HG03135 (cell line): ENCODE results near the gene SUDS3.

ENCODE experiments used
- ATAC-seq: cut with Tn5 transposase; IDR thresholded peaks from one replicate; pipeline ENCODE4 v1.9.1; 2021; ENCODE audit warnings: mild to moderate bottlenecking, moderate library complexity; ENCODE audit not compliant: unreplicated experiment

SUDS3 gene

DNA sequence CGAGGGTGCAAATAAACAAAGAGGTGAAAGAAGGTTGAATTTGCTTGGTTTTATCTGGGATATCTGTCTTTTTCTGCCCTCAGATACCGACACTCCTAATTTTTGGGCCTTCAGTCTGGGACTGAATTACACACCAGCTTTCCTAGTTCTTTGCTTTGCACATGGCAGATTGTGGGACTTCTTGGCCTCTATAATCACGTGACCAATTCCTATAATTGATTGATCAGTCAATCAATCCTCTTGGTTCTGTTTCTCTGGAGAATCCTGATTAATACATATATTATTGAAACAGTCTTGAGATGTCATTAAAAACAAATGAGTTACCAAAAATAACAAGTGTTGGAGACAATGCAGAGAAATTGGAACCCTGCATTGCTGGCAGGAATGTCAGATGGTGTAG, 62.7 kb downstream of the SUDS3 start:
- no peak for ATAC-seq

DNA sequence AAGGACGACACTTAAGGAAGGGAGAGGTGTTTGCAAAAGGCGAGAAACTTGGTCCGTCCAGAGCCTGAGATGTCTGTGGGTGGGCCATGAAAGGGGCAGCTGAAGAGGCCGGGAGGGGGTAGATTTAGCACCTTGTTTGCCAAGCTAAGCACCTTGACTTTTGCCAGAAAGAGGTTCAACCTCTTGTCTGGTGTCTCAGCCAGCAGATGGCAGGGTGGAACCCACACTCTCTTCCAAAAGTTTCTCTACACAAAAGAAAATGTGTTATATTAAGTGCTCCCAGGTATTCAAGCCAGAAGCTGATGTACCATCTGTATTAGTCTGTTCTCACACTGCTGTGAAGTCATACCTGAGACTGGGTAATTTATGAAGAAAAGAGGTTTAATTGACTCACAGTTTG, 69.9 kb downstream of the SUDS3 start:
- no peak for ATAC-seq

DNA sequence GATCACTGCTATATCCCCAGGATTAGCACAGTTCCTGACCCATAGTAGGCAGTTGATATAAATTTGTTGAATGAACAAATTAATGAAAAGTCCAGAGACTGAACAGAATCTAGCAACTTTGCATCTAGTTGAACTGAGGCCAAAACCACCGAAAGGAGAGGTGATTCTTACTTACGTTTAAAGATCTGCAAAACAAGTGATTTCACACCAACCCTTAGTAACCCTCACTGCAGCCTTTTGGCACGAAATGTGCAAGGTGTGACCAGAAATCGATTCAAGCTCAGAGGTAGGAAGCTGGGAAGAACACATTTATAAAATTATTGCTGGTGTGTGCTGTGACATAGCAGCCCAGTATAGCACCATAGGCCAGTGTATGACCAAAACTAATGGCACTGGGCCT, 70.8 kb downstream of the SUDS3 start:
- ATAC-seq: no peak

DNA sequence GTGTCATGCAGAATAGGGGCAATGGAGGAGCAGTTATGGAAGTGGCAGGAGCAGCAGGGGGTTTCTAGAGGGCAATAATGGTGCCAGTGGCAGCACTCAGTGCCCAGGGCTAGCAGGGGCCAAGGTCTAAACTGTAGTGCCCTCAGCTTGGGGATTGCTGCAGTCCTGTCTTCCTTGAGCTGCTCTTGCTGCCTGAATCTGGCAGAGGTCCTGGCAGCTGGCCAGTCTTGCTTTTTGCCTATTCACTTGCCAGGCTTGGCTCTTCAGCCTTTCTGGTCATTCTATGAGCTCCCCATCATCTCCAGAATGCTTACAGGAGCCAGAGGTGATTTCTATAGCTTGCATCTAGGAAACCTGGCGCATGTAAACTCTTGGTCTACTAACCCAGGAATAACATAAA, 72.0 kb downstream of the SUDS3 start:
- no peak for ATAC-seq

DNA sequence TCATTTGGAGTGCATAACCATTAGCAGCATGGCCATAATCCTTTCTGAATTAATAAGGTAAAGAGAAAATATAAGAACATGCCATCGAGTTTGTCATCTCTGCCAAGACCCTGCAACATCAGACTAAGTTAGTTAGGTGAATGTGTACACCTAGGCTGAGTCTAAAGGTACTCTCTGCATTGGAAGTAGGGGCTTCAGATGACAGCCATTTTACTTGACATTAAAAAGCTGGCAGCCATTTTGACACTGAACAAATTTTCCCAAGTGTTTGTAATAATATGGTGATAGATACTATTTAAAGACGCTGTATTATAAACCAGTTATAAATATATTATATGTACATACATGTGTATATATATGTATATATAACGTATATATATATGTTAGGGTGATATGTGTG, 79.0 kb downstream of the SUDS3 start:
- no peak for ATAC-seq

DNA sequence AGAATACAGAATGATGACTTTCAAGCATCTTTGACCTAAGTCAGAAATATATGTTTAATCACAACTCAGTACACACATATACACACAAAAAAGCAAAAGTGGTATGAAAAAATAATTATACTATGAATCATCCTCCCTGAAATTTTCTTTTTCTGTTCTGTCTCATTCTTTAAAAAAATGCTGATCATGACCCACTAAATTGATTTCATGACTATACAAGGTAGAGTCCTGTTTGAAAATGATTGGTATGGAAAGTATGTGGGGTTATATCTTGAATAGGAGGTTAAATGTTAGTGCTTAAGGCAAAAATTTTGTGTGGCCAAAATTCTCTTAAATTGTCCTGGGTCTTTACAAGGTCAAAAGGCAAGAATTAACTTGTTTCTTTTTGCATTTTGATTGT, 80.4 kb downstream of the SUDS3 start:
- ATAC-seq: no peak

DNA sequence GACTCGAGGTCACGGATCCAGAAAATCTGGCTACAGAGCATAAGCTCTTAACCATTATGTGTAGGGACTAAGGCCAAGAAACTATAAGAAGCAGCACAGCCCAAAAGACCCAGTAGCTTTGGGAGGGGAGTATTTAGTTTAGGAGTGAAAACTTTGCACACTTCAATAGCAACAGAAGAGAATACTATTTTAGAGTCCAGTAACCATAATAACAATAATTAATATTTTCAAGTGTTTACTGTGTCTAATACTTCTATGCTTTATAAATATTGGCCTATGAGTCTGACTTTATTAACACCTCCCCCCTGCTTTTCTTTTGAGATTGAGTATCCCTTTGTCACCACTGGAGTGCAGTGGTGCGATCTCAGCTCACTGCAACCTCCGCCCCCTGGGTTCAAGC, 82.8 kb downstream of the SUDS3 start:
- ATAC-seq: no peak

DNA sequence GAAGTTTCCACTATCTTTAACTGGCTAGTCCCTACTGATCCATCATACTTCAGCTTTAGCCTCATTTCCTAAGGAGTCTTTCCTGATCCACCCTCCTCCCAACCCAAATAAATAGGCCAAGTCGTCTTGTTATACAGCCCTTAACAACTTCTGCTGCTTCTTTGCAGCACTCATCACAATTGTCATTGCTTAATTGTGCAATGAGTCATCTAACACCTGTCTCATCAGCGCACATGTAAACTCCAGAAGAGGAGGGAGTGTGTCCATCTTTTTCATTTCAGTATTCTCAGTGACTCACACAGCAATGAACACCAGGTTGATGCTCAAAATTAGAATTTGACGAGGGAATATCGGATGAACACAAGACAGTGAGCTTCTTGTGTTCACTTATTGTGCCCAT, 87.3 kb downstream of the SUDS3 start:
- no peak for ATAC-seq

DNA sequence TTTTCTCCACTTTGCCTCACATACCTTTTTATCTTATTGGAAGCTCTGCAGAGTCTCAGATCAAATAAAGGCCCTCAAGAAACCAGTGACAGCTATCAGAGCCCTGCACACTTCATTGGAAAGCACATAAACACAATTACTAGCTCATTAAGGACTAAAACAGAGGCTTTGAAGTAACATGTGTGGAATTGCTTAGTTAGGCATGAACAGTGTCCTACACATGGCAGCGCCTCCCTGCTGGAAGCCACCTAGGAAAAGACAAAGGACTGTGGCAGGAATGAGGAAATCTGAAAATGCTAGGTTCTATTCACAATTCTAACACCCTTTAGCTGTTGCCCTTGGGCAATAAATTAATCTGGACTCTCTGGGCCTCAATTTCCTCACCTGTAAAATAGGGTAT, 89.4 kb downstream of the SUDS3 start:
- no peak for ATAC-seq
